B cell (primary cell): ENCODE measurements around the gene PGGHG. TPM values are rescaled to one million over a fixed set of nuclear protein-coding genes. Genes with fewer than 3 reads are reported as not detected.
"Not testable (repeated sequence)": the region's sequence is repeated elsewhere in the genome, so short reads cannot be mapped to it uniquely, and the experiment has no call there.

ENCODE experiments used
- ATAC-seq: fragments of 200-7000 bp; cut with Tn5 transposase; one replicate; pipeline ENCODE4 v1.10.0; 2021; ENCODE audit warnings: low read depth, mild to moderate bottlenecking, moderate number of reproducible peaks, moderate library complexity
- CTCF ChIA-PET: fragments of 350-600 bp; sonication (Branson Sonifier 250); formaldehyde crosslinking; loops from one replicate; lab custom pipeline; 2021; ENCODE audit warnings: antibody characterized with exemption, inconsistent platforms; lab: Charles Lee
- POLR2A ChIA-PET: fragments of 350-600 bp; sonication (Branson Sonifier 250); formaldehyde crosslinking; loops from one replicate; lab custom pipeline; 2021; ENCODE audit warnings: antibody characterized with exemption; lab: Charles Lee
- DNase-seq: peaks from one replicate; pipeline ENCODE4 v3.0.0; 2013
- H2AFZ ChIP-seq: 2 replicates; pipeline ENCODE4 v1.6.1; 2012; ENCODE audit warnings: mild to moderate bottlenecking, low read depth, low read length; ENCODE audit not compliant: insufficient read depth, poor library complexity, severe bottlenecking
- H3K27ac ChIP-seq, 2 donors: 1 replicate in 1 of 2; 2 replicates in 1 of 2; pipeline ENCODE4 v1.5.1; 2012 to 2013; ENCODE audit warnings: low read length in 2 of 2, mild to moderate bottlenecking in 2 of 2, moderate library complexity in 1 of 2
- H3K27me3 ChIP-seq, 4 experiments: fragments of 200-600 bp in 1 of 4; sonication (generic) in 1 of 4; replicated peaks in 1 of 4; 1 replicate in 2 of 4; 2 replicates in 2 of 4; pipeline versions ENCODE4 v1.6.1 to v1.7.0; 2013 to 2016; ENCODE audit warnings: low read length in 3 of 4, mild to moderate bottlenecking in 2 of 4, mixed read lengths in 1 of 4, moderate library complexity in 1 of 4; ENCODE audit not compliant: insufficient read depth in 4 of 4, control insufficient read depth in 3 of 4; ENCODE audit errors: control extremely low read depth in 1 of 4
- H3K36me3 ChIP-seq, 2 experiments: replicated peaks in 1 of 2; 1 replicate in 1 of 2; 2 replicates in 1 of 2; pipeline versions ENCODE4 v1.6.1 to v1.7.1; 2013; ENCODE audit warnings: low read length in 1 of 2; ENCODE audit not compliant: insufficient read depth in 2 of 2, control insufficient read depth in 1 of 2; ENCODE audit errors: control extremely low read depth in 1 of 2, extremely low read depth in 1 of 2
- H3K4me1 ChIP-seq, 2 donors: fragments of 200-600 bp in 1 of 2; sonication (generic) in 1 of 2; 1 replicate in 1 of 2; 2 replicates in 1 of 2; pipeline versions ENCODE4 v1.5.1 to v1.6.1; 2013 to 2017; ENCODE audit warnings: low read length in 2 of 2; ENCODE audit not compliant: control insufficient read depth in 2 of 2, insufficient read depth in 2 of 2
- H3K4me2 ChIP-seq: replicated peaks from 2 replicates; pipeline ENCODE3; 2012; ENCODE audit warnings: mild to moderate bottlenecking, low read depth, low read length; ENCODE audit not compliant: poor library complexity, severe bottlenecking
- H3K4me3 ChIP-seq, 5 experiments: fragments of 200-600 bp in 1 of 5; sonication (generic) in 1 of 5; 1 replicate in 3 of 5; 2 replicates in 2 of 5; pipeline versions ENCODE4 v1.5.1 to v1.7.0; 2011 to 2016; ENCODE audit warnings: low read length in 4 of 5, mild to moderate bottlenecking in 4 of 5, low read depth in 2 of 5, control low read depth in 1 of 5, moderate library complexity in 1 of 5; ENCODE audit not compliant: insufficient read depth in 1 of 5; ENCODE audit errors: control extremely low read depth in 1 of 5, extremely low read depth in 1 of 5
- H3K79me2 ChIP-seq: fragments of 200-600 bp; sonication (generic); one replicate; pipeline ENCODE4 v1.6.0; 2016; ENCODE audit warnings: low read length; ENCODE audit not compliant: control insufficient read depth, insufficient read depth
- H3K9ac ChIP-seq: fragments of 200-600 bp; sonication (generic); 2 replicates; pipeline ENCODE4 v1.6.1; 2017; ENCODE audit warnings: mild to moderate bottlenecking, low read length, moderate library complexity
- H3K9me3 ChIP-seq, 3 donors: one replicate each; pipeline versions ENCODE4 v1.6.1 to v1.7.1; 2013; ENCODE audit warnings: low read length in 2 of 3; ENCODE audit not compliant: control insufficient read depth in 2 of 3, insufficient read depth in 1 of 3; ENCODE audit errors: control extremely low read depth in 1 of 3
- H4K20me1 ChIP-seq: 2 replicates; pipeline ENCODE4 v1.6.0; 2012; ENCODE audit warnings: mild to moderate bottlenecking, low read length; ENCODE audit not compliant: insufficient read depth, control insufficient read depth, poor library complexity, severe bottlenecking
- H3K27ac Mint-ChIP-seq: one replicate; pipeline ENCODE4 v1.8.0; 2021; ENCODE audit warnings: mixed read lengths
- H3K27me3 Mint-ChIP-seq: one replicate; pipeline ENCODE4 v1.8.0; 2021; ENCODE audit warnings: mixed read lengths
- H3K4me1 Mint-ChIP-seq: one replicate; pipeline ENCODE4 v1.8.0; 2021; ENCODE audit warnings: mixed read lengths
- H3K4me3 Mint-ChIP-seq: one replicate; pipeline ENCODE4 v1.8.0; 2021; ENCODE audit warnings: mixed read lengths
- H3K9me3 Mint-ChIP-seq: one replicate; pipeline ENCODE4 v1.8.0; 2022; ENCODE audit warnings: mixed read lengths; ENCODE audit not compliant: insufficient read depth
- WGBS: methylation state at CpG from one replicate; pipeline ENCODE4 v1.1.5; 2013; ENCODE audit warnings: missing lambda C conversion rate; ENCODE audit not compliant: insufficient coverage; 5-methylcytosine and 5-hydroxymethylcytosine counted together
- intact Hi-C: fragments of 100-400 bp; cut with micrococcal nuclease; formaldehyde crosslinking; loops from one replicate; pipeline ENCODE4 v1.10.0; 2022
- polyA plus RNA-seq: library from polyadenylated mRNA; depleted of rRNA; stranded (reverse); fragments of >200 nt; gene quantifications from 2 replicates; pipeline ENCODE4 v1.2.3, GENCODE V29; 2012
- total RNA-seq, 2 donors: library from RNA; stranded (reverse); fragments of 120-200 nt in 1 of 2; gene quantifications; 1 replicate in 1 of 2; 2 replicates in 1 of 2; pipeline versions ENCODE4 v1.2.3 to v1.2.4, GENCODE V29; 2013 to 2022

PGGHG gene
- total and polyA plus RNA-seq, 2 donors (not counting 1 experiment from before 2014, with no cell fraction given) = 159 to 264 TPM

GRCh38 chr11:317668-318404 lies 28.9 kb downstream of the PGGHG start:
- H3K9me3 ChIP-seq, H3K9ac ChIP-seq, DNase-seq, H3K27me3 ChIP-seq, H2AFZ ChIP-seq, ATAC-seq, intact Hi-C loops, H4K20me1 ChIP-seq, H3K9me3 Mint-ChIP-seq, H3K27me3 Mint-ChIP-seq, H3K36me3 ChIP-seq: not testable (repeated sequence)
- Histone ChIP-seq H3K4me2 (peak overlapping the region; percentile 38), H3K4me1 (peaks cover 32 to 56% of the 10 kb centered on the region in 2 donors), H3K4me3 (peak overlapping the region in 2 of 5 experiments; percentile 15 to 34), H3K27ac (peak overlapping the region in 1 of 2 donors; percentile 52), H3K79me2 (peaks cover 25% of the 10 kb centered on the region)
- ChIA-PET CTCF (interaction anchor here (0.5 to 3.3 kb wide), 11 partner anchors 8 to 132 kb away, joined by 3 to 54 read pairs (median 6); partner anchors contain the start of genes IFITM2 and PTDSS2), POLR2A (interaction anchor here (0.6 to 1.4 kb wide), 4 partner anchors 9 to 110 kb away, joined by 3 to 4 read pairs (median 4); partner anchors contain the start of genes BET1L and RIC8A)
- H3K4me3 Mint-ChIP-seq = peak overlapping the region; percentile 48
- H3K4me1 Mint-ChIP-seq = peaks cover 52% of the 10 kb centered on the region
- WGBS = no CpG with 5 or more reads among the region's 30 CpGs
- peak overlapping the region; percentile 71 for H3K27ac Mint-ChIP-seq

GRCh38 chr11:318405-319120 lies 29.6 kb downstream of the PGGHG start:
- H4K20me1 ChIP-seq, H3K27me3 Mint-ChIP-seq, H3K27ac Mint-ChIP-seq, H3K9me3 ChIP-seq, H3K4me3 Mint-ChIP-seq, H3K36me3 ChIP-seq, intact Hi-C loops, H3K27me3 ChIP-seq, DNase-seq, H3K9me3 Mint-ChIP-seq: not testable (repeated sequence)
- Histone ChIP-seq H3K27ac (peak overlapping the region in 1 of 2 donors; percentile 43), H3K79me2 (peaks cover 20% of the 10 kb centered on the region), H3K4me3 (peak overlapping the region in 4 of 5 experiments; percentile 37 to 55 (median 50)), H3K4me1 (peaks cover 25 to 49% of the 10 kb centered on the region in 2 donors), H3K9ac (peak overlapping the region; percentile 47), H2AFZ (peak overlapping the region; percentile 38), H3K4me2 (peak overlapping the region; percentile 57)
- CTCF ChIA-PET = interaction anchor here (1.5 to 3.3 kb wide), 4 partner anchors 13 to 67 kb away, joined by 5 to 54 read pairs (median 14); partner anchors contain the start of gene IFITM2
- no CpG with 5 or more reads among the region's 79 CpGs for WGBS
- peak; percentile 85 for ATAC-seq
- peaks cover 44% of the 10 kb centered on the region for H3K4me1 Mint-ChIP-seq
- POLR2A ChIA-PET = interaction anchor here (1.2 kb wide), 1 partner anchor 68 kb away, joined by 3 read pairs; no protein-coding TSS in a partner anchor

GRCh38 chr11:319121-319887 lies 30.4 kb downstream of the PGGHG start:
- H3K9me3 ChIP-seq, H4K20me1 ChIP-seq, POLR2A ChIA-PET, H3K36me3 ChIP-seq, H3K9me3 Mint-ChIP-seq, H3K27me3 ChIP-seq, H3K27me3 Mint-ChIP-seq, intact Hi-C loops: not testable (repeated sequence)
- ATAC-seq (peak; percentile 7), DNase-seq (peak; percentile 20)
- Histone ChIP-seq H2AFZ (peak overlapping the region; percentile 38), H3K27ac (peak overlapping the region in 1 of 2 donors; percentile 43), H3K4me2 (peak overlapping the region; percentile 57), H3K9ac (peak overlapping the region; percentile 47), H3K4me1 (peaks cover 22 to 42% of the 10 kb centered on the region in 2 donors), H3K79me2 (peaks cover 12% of the 10 kb centered on the region), H3K4me3 (peak overlapping the region in 4 of 5 experiments; percentile 37 to 55 (median 50))
- CTCF ChIA-PET = interaction anchor here (1.4 kb wide), 1 partner anchor 68 kb away, joined by 3 read pairs; no protein-coding TSS in a partner anchor
- H3K4me3 Mint-ChIP-seq = peak overlapping the region; percentile 83
- peak overlapping the region; percentile 67 for H3K27ac Mint-ChIP-seq
- 59% methylated on average over 9 of the region's 29 CpGs for WGBS
- peaks cover 37% of the 10 kb centered on the region for H3K4me1 Mint-ChIP-seq
